GM12865 (cell line): ENCODE results near the gene ATP13A5.

Experiments used
- DNase-seq: peaks from one replicate; pipeline ENCODE4 v3.0.0; 2010; ENCODE audit warnings: low read depth
- H3K4me3 ChIP-seq: 2 replicates; pipeline ENCODE4 v1.5.1; 2011; ENCODE audit warnings: mild to moderate bottlenecking, low read depth, low read length, control low read depth
- TF ChIP-seq, protein P1 (sequence below): IDR thresholded peaks from 2 replicates; pipeline ENCODE4 v1.5.1; 2011; ENCODE audit warnings: low read length, control low read depth, low read depth, inconsistent platforms; ENCODE audit not compliant: insufficient read depth; ENCODE audit errors: missing control alignments

Gene ATP13A5

DNA sequence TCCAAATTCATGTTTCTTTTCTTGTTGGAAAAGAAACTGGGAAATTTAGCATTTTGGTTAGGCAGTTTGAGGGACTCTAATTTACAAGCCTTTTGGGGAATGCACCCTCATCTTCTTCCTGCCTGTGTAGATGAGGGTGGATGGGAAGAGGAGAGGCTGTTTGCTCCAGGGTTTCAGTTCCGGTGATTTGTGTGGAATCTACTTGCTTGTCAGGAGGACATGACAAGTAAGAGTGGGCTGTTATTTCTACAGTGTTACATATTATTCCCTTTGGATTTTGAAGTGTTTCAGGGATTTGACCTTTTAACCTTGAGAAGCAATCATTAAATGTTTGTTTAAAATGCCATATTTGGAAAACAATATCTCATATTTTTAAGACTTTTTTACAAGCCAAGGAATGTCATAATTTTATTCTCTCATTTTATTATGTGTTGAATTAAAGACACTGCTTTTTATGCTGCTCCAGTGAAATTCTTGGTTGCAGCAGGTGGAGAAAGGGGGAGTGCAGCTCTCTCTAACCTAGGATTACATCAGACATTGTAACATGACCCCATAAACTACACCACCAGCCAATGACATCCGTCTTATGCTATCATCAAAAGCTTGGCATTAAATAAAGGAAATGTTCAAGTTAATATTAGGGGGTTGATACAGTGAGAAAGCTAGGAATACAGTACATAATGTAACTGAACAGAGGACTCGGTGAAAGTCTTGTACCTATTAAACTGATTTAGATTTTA is 107.3 kb downstream of the ATP13A5 start:
- DNase-seq: no peak
- H3K4me3 ChIP-seq: no peak overlapping the region
- TF ChIP-seq, protein P1, sequence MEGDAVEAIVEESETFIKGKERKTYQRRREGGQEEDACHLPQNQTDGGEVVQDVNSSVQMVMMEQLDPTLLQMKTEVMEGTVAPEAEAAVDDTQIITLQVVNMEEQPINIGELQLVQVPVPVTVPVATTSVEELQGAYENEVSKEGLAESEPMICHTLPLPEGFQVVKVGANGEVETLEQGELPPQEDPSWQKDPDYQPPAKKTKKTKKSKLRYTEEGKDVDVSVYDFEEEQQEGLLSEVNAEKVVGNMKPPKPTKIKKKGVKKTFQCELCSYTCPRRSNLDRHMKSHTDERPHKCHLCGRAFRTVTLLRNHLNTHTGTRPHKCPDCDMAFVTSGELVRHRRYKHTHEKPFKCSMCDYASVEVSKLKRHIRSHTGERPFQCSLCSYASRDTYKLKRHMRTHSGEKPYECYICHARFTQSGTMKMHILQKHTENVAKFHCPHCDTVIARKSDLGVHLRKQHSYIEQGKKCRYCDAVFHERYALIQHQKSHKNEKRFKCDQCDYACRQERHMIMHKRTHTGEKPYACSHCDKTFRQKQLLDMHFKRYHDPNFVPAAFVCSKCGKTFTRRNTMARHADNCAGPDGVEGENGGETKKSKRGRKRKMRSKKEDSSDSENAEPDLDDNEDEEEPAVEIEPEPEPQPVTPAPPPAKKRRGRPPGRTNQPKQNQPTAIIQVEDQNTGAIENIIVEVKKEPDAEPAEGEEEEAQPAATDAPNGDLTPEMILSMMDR: no peak

DNA sequence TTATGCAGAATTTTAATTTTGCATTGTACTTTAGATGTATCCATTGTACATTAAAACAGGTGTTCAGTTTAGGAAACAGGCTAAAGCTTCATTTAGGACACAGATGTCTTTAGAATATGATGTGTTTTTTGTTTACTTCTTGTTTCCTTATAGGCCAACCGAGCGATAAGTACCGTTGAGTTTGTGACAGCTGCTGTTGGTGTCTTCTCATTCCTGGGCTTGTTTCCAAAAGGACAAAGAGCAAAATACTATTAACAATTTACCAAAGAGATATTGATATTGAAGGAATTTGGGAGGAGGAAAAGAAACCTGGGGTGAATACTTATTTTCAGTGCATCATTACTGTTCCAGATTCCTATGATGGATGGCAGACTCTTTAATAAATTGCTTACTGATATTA is 108.1 kb downstream of the ATP13A5 start:
- TF ChIP-seq, protein P1: no peak
- no peak overlapping the region for H3K4me3 ChIP-seq

GRCh38 chr3:193269343-193270028 is 109.1 kb downstream of the ATP13A5 start:
- TF ChIP-seq, protein P1: no peak
- DNase-seq: no peak
- no peak overlapping the region for H3K4me3 ChIP-seq

More for the DNA sequence above, 108.1 kb downstream of the ATP13A5 start:
- DNase-seq: no peak

DNA sequence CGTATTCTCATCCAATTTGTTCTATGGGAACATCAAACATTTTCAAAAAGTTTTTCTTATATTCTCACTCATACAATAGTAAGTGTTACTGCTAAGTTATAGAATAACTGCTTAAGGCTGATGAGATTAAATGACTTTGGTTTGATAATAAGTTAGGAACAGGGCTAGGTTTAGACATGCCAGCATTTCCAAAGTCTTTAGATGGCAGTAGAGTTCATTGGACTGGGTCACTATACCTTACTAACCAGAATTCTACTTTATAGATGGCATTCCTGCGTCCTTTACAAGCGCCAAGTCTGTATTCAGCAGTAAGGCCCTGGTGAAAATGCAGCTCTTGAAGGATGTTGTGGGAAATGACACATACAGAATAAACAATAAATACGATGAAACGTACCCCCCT is 115.8 kb downstream of the ATP13A5 start:
- DNase-seq: no peak
- TF ChIP-seq, protein P1: no peak
- no peak overlapping the region for H3K4me3 ChIP-seq

DNA sequence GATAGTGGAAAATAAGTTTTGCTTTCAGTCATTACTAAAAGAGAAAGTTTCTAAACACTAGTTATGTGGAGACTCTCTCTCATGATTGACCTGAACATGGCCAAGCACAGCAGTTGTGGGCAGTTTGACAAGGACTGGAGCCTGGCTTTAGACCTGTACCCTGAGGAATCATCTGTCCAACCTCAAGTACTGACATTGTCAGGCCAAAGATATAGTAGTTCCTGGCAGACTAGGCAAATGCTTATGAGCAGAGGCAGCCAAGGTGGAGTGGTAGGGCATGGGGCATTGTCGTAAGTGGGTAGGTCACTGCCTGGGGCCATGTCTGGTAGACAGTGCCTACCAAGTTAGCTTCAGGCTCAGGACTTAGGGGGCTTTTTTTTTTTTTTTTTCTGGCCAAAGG is 116.6 kb downstream of the ATP13A5 start:
- no peak overlapping the region for H3K4me3 ChIP-seq
- TF ChIP-seq, protein P1: no peak
- no peak for DNase-seq

- DNase-seq: no peak
- H3K4me3 ChIP-seq: no peak overlapping the region
- TF ChIP-seq, protein P1: no peak
Observed at GRCh38 chr3:193253986-193254660, 124.4 kb downstream of the ATP13A5 start.
